Osteoblast (primary cell): ENCODE measurements around the gene DSCAML1. TPM values are rescaled to one million over a fixed set of nuclear protein-coding genes. Genes with fewer than 3 reads are reported as not detected.

Experiments
- DNase-seq: peaks from one replicate; pipeline ENCODE4 v3.0.0; 2011; ENCODE audit warnings: low spot score, mixed read lengths; ENCODE audit not compliant: insufficient read length; ENCODE audit errors: missing footprints
- H2AFZ ChIP-seq: 2 replicates; pipeline ENCODE4 v1.6.0; 2011; ENCODE audit warnings: mild to moderate bottlenecking, low read length
- H3K27ac ChIP-seq: 2 replicates; pipeline ENCODE4 v1.5.1; 2011; ENCODE audit warnings: mild to moderate bottlenecking, low read depth, low read length, moderate library complexity
- H3K27me3 ChIP-seq: 2 replicates; pipeline ENCODE4 v1.6.0; 2012; ENCODE audit warnings: mild to moderate bottlenecking, control low read depth, inconsistent platforms, low read length, moderate library complexity; ENCODE audit not compliant: insufficient read depth
- H3K36me3 ChIP-seq: 2 replicates; pipeline ENCODE4 v1.5.1; 2011; ENCODE audit warnings: mild to moderate bottlenecking, low read length, control low read depth, moderate library complexity; ENCODE audit not compliant: insufficient read depth
- H3K4me1 ChIP-seq: 2 replicates; pipeline ENCODE4 v1.5.1; 2011; ENCODE audit warnings: mild to moderate bottlenecking, low read length, control low read depth, moderate library complexity; ENCODE audit not compliant: insufficient read depth
- H3K4me2 ChIP-seq: 2 replicates; pipeline ENCODE4 v1.6.0; 2011; ENCODE audit warnings: mild to moderate bottlenecking, low read length; ENCODE audit not compliant: insufficient read depth
- H3K4me3 ChIP-seq: fragments of 200-600 bp; sonication (generic); 3 replicates; pipeline ENCODE4 v1.5.1; 2012; ENCODE audit warnings: mild to moderate bottlenecking, low read length, inconsistent platforms; ENCODE audit not compliant: insufficient read depth
- H3K79me2 ChIP-seq: 2 replicates; pipeline ENCODE4 v1.6.0; 2012; ENCODE audit warnings: mild to moderate bottlenecking, low read length, control low read depth, inconsistent platforms; ENCODE audit not compliant: insufficient read depth
- H3K9me3 ChIP-seq: 2 replicates; pipeline ENCODE4 v1.5.1; 2011; ENCODE audit warnings: low read depth, low read length, control low read depth
- H4K20me1 ChIP-seq: 2 replicates; pipeline ENCODE4 v1.6.0; 2012; ENCODE audit warnings: mild to moderate bottlenecking, low read length, control low read depth; ENCODE audit not compliant: insufficient read depth
- CTCF ChIP-seq: IDR thresholded peaks from 2 replicates; pipeline ENCODE4 v1.5.1; 2011; ENCODE audit warnings: mild to moderate bottlenecking, low read depth, low read length, moderate library complexity; ENCODE audit errors: extremely low read depth
- total RNA-seq: library from RNA; depleted of rRNA; stranded (reverse); fragments of >200 nt; gene quantifications from 2 replicates; pipeline ENCODE4 v1.2.3, GENCODE V29; 2012

Gene DSCAML1
- total RNA-seq, 1 donor = not detected

DNA sequence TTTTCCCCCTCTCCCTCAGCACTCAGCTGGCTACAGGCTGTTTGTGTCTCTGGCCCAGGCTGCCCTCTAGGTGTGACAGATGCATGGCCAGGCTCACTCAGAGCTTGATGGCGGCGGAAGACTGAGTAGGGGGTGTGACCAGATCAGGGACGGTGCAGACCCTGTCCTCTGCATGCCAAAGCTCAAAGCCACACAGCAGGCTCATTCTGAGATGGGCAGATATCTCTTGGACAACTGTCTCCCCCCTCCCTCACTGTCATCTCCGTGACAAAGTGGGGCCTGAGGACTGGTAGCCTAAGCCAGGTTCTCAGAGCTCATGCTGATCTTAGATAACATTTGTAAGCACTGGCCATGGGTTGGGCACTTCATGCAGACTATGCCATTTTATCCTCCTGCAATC is 231.3 kb downstream of the DSCAML1 start:
- no peak for TF ChIP-seq CTCF
- no peak overlapping the region for H3K4me3 ChIP-seq
- no peaks in the 10 kb centered on the region for H3K27me3 ChIP-seq
- no peaks in the 10 kb centered on the region for H3K4me1 ChIP-seq
- H3K36me3 ChIP-seq = no peaks in the 10 kb centered on the region
- H3K9me3 ChIP-seq = no peaks in the 10 kb centered on the region
- DNase-seq = no peak
- no peak overlapping the region for H3K4me2 ChIP-seq
- no peaks in the 10 kb centered on the region for H4K20me1 ChIP-seq
- H3K27ac ChIP-seq = no peak overlapping the region
- H2AFZ ChIP-seq = no peak overlapping the region
- no peaks in the 10 kb centered on the region for H3K79me2 ChIP-seq

GRCh38 chr11:117564321-117564720 is 232.7 kb downstream of the DSCAML1 start:
- Histone ChIP-seq H2AFZ (no peak overlapping the region), H3K4me2 (no peak overlapping the region), H3K27me3 (peaks cover 2% of the 10 kb centered on the region), H3K79me2 (no peaks in the 10 kb centered on the region), H3K36me3 (no peaks in the 10 kb centered on the region), H4K20me1 (no peaks in the 10 kb centered on the region), H3K9me3 (no peaks in the 10 kb centered on the region), H3K4me1 (no peaks in the 10 kb centered on the region), H3K4me3 (no peak overlapping the region), H3K27ac (no peak overlapping the region)
- no peak for TF ChIP-seq CTCF
- DNase-seq = no peak

- Histone ChIP-seq H3K4me3 (no peak overlapping the region), H3K4me1 (no peaks in the 10 kb centered on the region), H3K9me3 (no peaks in the 10 kb centered on the region), H3K36me3 (no peaks in the 10 kb centered on the region), H4K20me1 (no peaks in the 10 kb centered on the region), H2AFZ (no peak overlapping the region), H3K79me2 (no peaks in the 10 kb centered on the region), H3K27me3 (peaks cover 6% of the 10 kb centered on the region), H3K4me2 (no peak overlapping the region), H3K27ac (no peak overlapping the region)
- DNase-seq = no peak
- no peak for TF ChIP-seq CTCF
These were observed 233.5 kb downstream of the DSCAML1 start for GRCh38 chr11:117563556-117563955.

DNA sequence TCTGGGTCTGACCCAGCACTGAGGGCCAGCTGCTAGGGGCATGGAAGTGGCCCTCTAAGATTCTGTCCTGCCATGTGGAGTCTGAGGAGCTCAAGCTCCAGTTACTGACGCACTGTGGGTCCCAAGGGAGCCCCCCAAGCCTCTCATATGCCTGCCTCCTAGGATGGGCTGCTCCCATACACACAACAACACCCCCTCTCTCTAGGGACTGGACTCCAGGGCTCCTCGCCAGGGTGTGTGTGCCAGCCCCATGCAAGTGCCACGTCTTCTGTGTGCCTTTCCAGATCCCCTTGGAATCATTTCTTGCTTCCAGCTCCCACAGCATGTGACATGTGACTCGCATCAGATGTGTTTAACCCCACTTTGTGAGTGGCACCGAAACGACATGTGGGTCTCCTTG is 234.9 kb downstream of the DSCAML1 start:
- TF ChIP-seq CTCF = no peak

More for the DNA sequence above, 234.9 kb downstream of the DSCAML1 start:
- Histone ChIP-seq H3K36me3 (no peaks in the 10 kb centered on the region), H2AFZ (no peak overlapping the region), H3K4me1 (no peaks in the 10 kb centered on the region), H3K27me3 (peaks cover 6% of the 10 kb centered on the region), H3K4me2 (no peak overlapping the region), H3K9me3 (no peaks in the 10 kb centered on the region), H3K4me3 (no peak overlapping the region), H4K20me1 (no peaks in the 10 kb centered on the region), H3K27ac (no peak overlapping the region), H3K79me2 (no peaks in the 10 kb centered on the region)
- DNase-seq = no peak
